CD4-positive, alpha-beta T cell (primary cell): ENCODE data around the gene ITK. TPM values are rescaled to one million over a fixed set of nuclear protein-coding genes. Genes with fewer than 3 reads are reported as not detected.

Experiments
- ATAC-seq: fragments of 200-7000 bp; cut with Tn5 transposase; one replicate; pipeline ENCODE4 v1.10.0; 2022; ENCODE audit warnings: mild to moderate bottlenecking; ENCODE audit not compliant: poor library complexity
- CTCF ChIA-PET: fragments of 350-600 bp; sonication (Branson Sonifier 250); formaldehyde crosslinking; loops from one replicate; lab custom pipeline; 2021; ENCODE audit warnings: antibody characterized with exemption, inconsistent platforms; lab: Charles Lee
- POLR2A ChIA-PET: fragments of 350-600 bp; sonication (Branson Sonifier 250); formaldehyde crosslinking; loops from one replicate; lab custom pipeline; 2021; ENCODE audit warnings: antibody characterized with exemption, inconsistent platforms; lab: Charles Lee
- DNase-seq, 14 experiments: peaks; one replicate each; pipeline ENCODE4 v3.0.0-alpha.2; 2013 to 2020; ENCODE audit warnings: mixed read lengths in 2 of 14
- H3K27ac ChIP-seq, 2 donors: one replicate each; pipeline versions ENCODE4 v1.5.1 to v1.7.0; 2013; ENCODE audit warnings: low read length in 2 of 2, low read depth in 1 of 2, mild to moderate bottlenecking in 1 of 2
- H3K27me3 ChIP-seq, 2 experiments: 1 replicate in 1 of 2; 2 replicates in 1 of 2; pipeline versions ENCODE4 v1.6.1 to v1.7.0; 2013; ENCODE audit warnings: low read length in 2 of 2, control low read depth in 1 of 2, mild to moderate bottlenecking in 1 of 2, moderate library complexity in 1 of 2; ENCODE audit not compliant: insufficient read depth in 2 of 2, control insufficient read depth in 1 of 2
- H3K36me3 ChIP-seq: one replicate; pipeline ENCODE4 v1.6.1; 2013; ENCODE audit warnings: low read length, control low read depth; ENCODE audit not compliant: insufficient read depth
- H3K4me1 ChIP-seq: one replicate; pipeline ENCODE4 v1.6.1; 2013; ENCODE audit warnings: low read length, control low read depth; ENCODE audit not compliant: insufficient read depth
- H3K4me3 ChIP-seq: one replicate; pipeline ENCODE4 v1.5.1; 2013; ENCODE audit warnings: mild to moderate bottlenecking, low read length, moderate library complexity
- H3K9me3 ChIP-seq, 2 experiments: 1 replicate in 1 of 2; 2 replicates in 1 of 2; pipeline versions ENCODE4 v1.6.1 to v1.7.0; 2013; ENCODE audit warnings: low read length in 2 of 2, mild to moderate bottlenecking in 2 of 2, control low read depth in 1 of 2, moderate library complexity in 1 of 2; ENCODE audit not compliant: control insufficient read depth in 1 of 2, insufficient read depth in 1 of 2
- H3K27ac Mint-ChIP-seq: one replicate; pipeline ENCODE4 v1.8.0; 2020; ENCODE audit warnings: mixed read lengths
- H3K27me3 Mint-ChIP-seq: one replicate; pipeline ENCODE4 v1.8.0; 2021; ENCODE audit warnings: mixed read lengths
- H3K36me3 Mint-ChIP-seq: one replicate; pipeline ENCODE4 v1.8.0; 2021; ENCODE audit warnings: low read depth, mixed read lengths
- H3K4me1 Mint-ChIP-seq: one replicate; pipeline ENCODE4 v1.8.0; 2021; ENCODE audit warnings: low read depth, mixed read lengths
- H3K4me3 Mint-ChIP-seq: one replicate; pipeline ENCODE4 v1.8.0; 2020; ENCODE audit warnings: mild to moderate bottlenecking, mixed read lengths
- H3K9me3 Mint-ChIP-seq: one replicate; pipeline ENCODE4 v1.8.0; 2020; ENCODE audit warnings: mixed read lengths
- CTCF ChIP-seq: fragments of 200-600 bp; IDR thresholded peaks from one replicate; pipeline ENCODE4 v1.8.0; 2022; ENCODE audit warnings: antibody characterized with exemption, mild to moderate bottlenecking
- intact Hi-C, 2 experiments: fragments of 100-400 bp; cut with DNase I in 1 of 2; cut with micrococcal nuclease in 1 of 2; formaldehyde crosslinking; loops; one replicate each; pipeline versions ENCODE4 v1.15.1 to v1.9.0; 2023 to 2025; cut with DNase I, micrococcal nuclease
- total RNA-seq, 174 experiments: library from RNA in 2 of 174; stranded (reverse) in 2 of 174; gene quantifications; one replicate each; pipeline ENCODE4 v1.2.3 and lab custom pipeline; 2021 to 2026

Gene ITK
- total RNA-seq, 2 experiments from 2014 or later: 289 to 292 TPM

- peaks cover 77% of the 10 kb centered on the region for H3K4me1 ChIP-seq
- CTCF ChIA-PET: interaction anchor here (0.8 to 2.5 kb wide), 19 partner anchors 9 to 104 kb away, joined by 3 to 13 read pairs (median 3); no protein-coding TSS in a partner anchor
- ATAC-seq (peak; percentile 88), DNase-seq (peak; percentile 36 to 89 (median 54))
- peak overlapping the region; percentile 59 to 73 for H3K27ac ChIP-seq
- intact Hi-C loops: loop anchor here (1.0 to 5.0 kb wide), 8 partner anchors 14 to 106 kb away; partner anchors contain the start of genes CYFIP2 (in 1 of the 2) and ITK (in 1 of the 2)
- Mint-ChIP-seq H3K36me3 (peaks cover 93% of the 10 kb centered on the region), H3K27me3 (no peaks in the 10 kb centered on the region), H3K4me3 (peak overlapping the region; percentile 74), H3K27ac (peak overlapping the region; percentile 91), H3K9me3 (no peaks in the 10 kb centered on the region), H3K4me1 (peaks cover 100% of the 10 kb centered on the region)
- H3K27me3 ChIP-seq: no peaks in the 10 kb centered on the region
- TF ChIP-seq CTCF: no peak
- no peak overlapping the region for H3K4me3 ChIP-seq
- H3K36me3 ChIP-seq: peaks cover 89% of the 10 kb centered on the region
- POLR2A ChIA-PET: interaction anchor here (0.7 to 7.6 kb wide), 34 partner anchors 9 to 110 kb away, joined by 3 to 123 read pairs (median 4); partner anchors contain the start of genes CYFIP2, ITK and MED7
- H3K9me3 ChIP-seq: no peaks in the 10 kb centered on the region
These were observed 72.2 kb downstream of the ITK start for GRCh38 chr5:157252711-157253465.

GRCh38 chr5:157253547-157253946 lies 72.9 kb downstream of the ITK start:
- POLR2A ChIA-PET: interaction anchor here (0.9 to 7.6 kb wide), 23 partner anchors 10 to 111 kb away, joined by 3 to 123 read pairs (median 4); partner anchors contain the start of genes CYFIP2, ITK and MED7
- peak in 2 of 14 experiments; percentile 30 to 66 for DNase-seq

More at GRCh38 chr5:157253547-157253946, 72.9 kb downstream of the ITK start:
- Mint-ChIP-seq H3K4me3 (peak overlapping the region; percentile 74), H3K27ac (peak overlapping the region; percentile 91), H3K4me1 (peaks cover 97% of the 10 kb centered on the region), H3K27me3 (no peaks in the 10 kb centered on the region), H3K36me3 (peaks cover 87% of the 10 kb centered on the region), H3K9me3 (no peaks in the 10 kb centered on the region)
- TF ChIP-seq CTCF: peak; percentile 73
- H3K36me3 ChIP-seq: peaks cover 83% of the 10 kb centered on the region
- no peak for ATAC-seq
- peak overlapping the region; percentile 46 to 73 for H3K27ac ChIP-seq
- CTCF ChIA-PET: interaction anchor here (0.7 to 2.4 kb wide), 20 partner anchors 9 to 105 kb away, joined by 3 to 8 read pairs (median 3); no protein-coding TSS in a partner anchor
- no peak overlapping the region for H3K4me3 ChIP-seq
- H3K4me1 ChIP-seq: peaks cover 76% of the 10 kb centered on the region
- intact Hi-C loops: loop anchor here (1.0 to 5.0 kb wide), 8 partner anchors 13 to 106 kb away; partner anchors contain the start of genes CYFIP2 (in 1 of the 2) and ITK (in 1 of the 2)
- no peaks in the 10 kb centered on the region for H3K27me3 ChIP-seq
- H3K9me3 ChIP-seq: no peaks in the 10 kb centered on the region
